H1 (cell line): ENCODE data around the gene HMGXB3. TPM values are rescaled to one million over a fixed set of nuclear protein-coding genes. Genes with fewer than 3 reads are reported as not detected.
A peak's percentile ranks its signal among the peaks of the same experiment; 100 is the strongest.

Experiments used
- CTCF ChIA-PET: fragments of 300-600 bp; sonication (Branson Sonifier 250); formaldehyde crosslinking; loops from one replicate; lab custom pipeline; 2021; ENCODE audit not compliant: partially characterized antibody; lab: Charles Lee
- POLR2A ChIA-PET: fragments of 300-600 bp; sonication (Branson Sonifier 250); formaldehyde crosslinking; loops from one replicate; lab custom pipeline; 2021; ENCODE audit warnings: inconsistent platforms; ENCODE audit not compliant: partially characterized antibody; lab: Charles Lee
- DNase-seq, 2 experiments: peaks; one replicate each; pipeline versions ENCODE4 v3.0.0 to v3.0.0-alpha.2; 2010 to 2022; ENCODE audit warnings: low spot score in 2 of 2, low read depth in 1 of 2, mixed read lengths in 1 of 2
- FAIRE-seq: peaks from 2 replicates; lab custom pipeline; 2011; peaks lifted over from hg19 to GRCh38; lab: Jason Lieb, UNC
- H2AFZ ChIP-seq: 2 replicates; pipeline ENCODE4 v1.8.1; 2012; ENCODE audit warnings: low read length, inconsistent platforms
- H2AK5ac ChIP-seq: 2 replicates; pipeline ENCODE4 v1.6.1; 2013; ENCODE audit warnings: low read depth, low read length
- H2BK120ac ChIP-seq: replicated peaks from 2 replicates; pipeline ENCODE3; 2013; ENCODE audit warnings: low read depth, low read length, inconsistent platforms
- H2BK12ac ChIP-seq: 2 replicates; pipeline ENCODE4 v1.6.1; 2013; ENCODE audit warnings: low read depth, low read length
- H2BK15ac ChIP-seq: 2 replicates; pipeline ENCODE4 v1.6.1; 2013; ENCODE audit warnings: low read length
- H2BK20ac ChIP-seq: 2 replicates; pipeline ENCODE4 v1.6.1; 2013; ENCODE audit warnings: low read length
- H2BK5ac ChIP-seq: 2 replicates; pipeline ENCODE4 v1.6.1; 2013; ENCODE audit warnings: low read depth, low read length
- H3K14ac ChIP-seq: 2 replicates; pipeline ENCODE4 v1.6.1; 2013; ENCODE audit warnings: inconsistent platforms; ENCODE audit not compliant: insufficient read length
- H3K18ac ChIP-seq: 2 replicates; pipeline ENCODE4 v1.6.1; 2013; ENCODE audit warnings: low read length; ENCODE audit errors: extremely low read depth
- H3K23ac ChIP-seq: 2 replicates; pipeline ENCODE4 v1.6.1; 2013; ENCODE audit warnings: inconsistent platforms; ENCODE audit not compliant: insufficient read length
- H3K23me2 ChIP-seq: 2 replicates; pipeline ENCODE4 v1.6.1; 2013; ENCODE audit warnings: low read depth, low read length
- H3K27ac ChIP-seq: 2 replicates; pipeline ENCODE4 v1.6.1; 2011; ENCODE audit warnings: low read depth, low read length, inconsistent platforms
- H3K27me3 ChIP-seq, 4 experiments: replicated peaks in 1 of 4; 1 replicate in 1 of 4; 2 replicates in 3 of 4; pipeline versions ENCODE4 v1.6.1 to v1.8.1; 2011 to 2013; ENCODE audit warnings: low read length in 3 of 4, mild to moderate bottlenecking in 3 of 4, inconsistent platforms in 2 of 4, mixed read lengths in 2 of 4, moderate library complexity in 1 of 4; ENCODE audit not compliant: control insufficient read depth in 3 of 4, insufficient read depth in 3 of 4; ENCODE audit errors: extremely low read depth in 1 of 4
- H3K36me3 ChIP-seq, 4 experiments: 2 replicates each; pipeline versions ENCODE4 v1.6.1 to v1.8.1; 2011 to 2013; ENCODE audit warnings: mild to moderate bottlenecking in 4 of 4, low read length in 3 of 4, moderate library complexity in 2 of 4, control low read depth in 1 of 4, inconsistent platforms in 1 of 4; ENCODE audit not compliant: insufficient read depth in 4 of 4, control insufficient read depth in 2 of 4
- H3K4ac ChIP-seq: replicated peaks from 2 replicates; pipeline ENCODE3; 2013; ENCODE audit warnings: low read length, low read depth, mixed read lengths, inconsistent platforms; ENCODE audit not compliant: insufficient read length
- H3K4me1 ChIP-seq, 4 experiments: replicated peaks in 1 of 4; 1 replicate in 1 of 4; 2 replicates in 3 of 4; pipeline versions ENCODE4 v1.6.1 to v1.8.1; 2011 to 2013; ENCODE audit warnings: low read length in 3 of 4, inconsistent platforms in 2 of 4, mixed read lengths in 1 of 4; ENCODE audit not compliant: insufficient read depth in 4 of 4, control insufficient read depth in 3 of 4
- H3K4me2 ChIP-seq, 2 experiments: 2 replicates each; pipeline versions ENCODE4 v1.6.1 to v1.8.1; 2011 to 2013; ENCODE audit warnings: low read depth in 2 of 2, low read length in 2 of 2, control low read depth in 1 of 2, inconsistent platforms in 1 of 2, mild to moderate bottlenecking in 1 of 2; ENCODE audit not compliant: insufficient read depth in 1 of 2
- H3K4me3 ChIP-seq, 4 experiments: fragments of 200-600, 300-600 bp in 1 of 4; sonication (generic), shearing (Covaris generic), sonication (Bioruptor Twin) in 1 of 4; 2 replicates each; pipeline versions ENCODE4 v1.5.1 to v1.8.1; 2011 to 2016; ENCODE audit warnings: low read length in 4 of 4, low read depth in 3 of 4, control low read depth in 2 of 4, inconsistent platforms in 2 of 4, mild to moderate bottlenecking in 2 of 4, mixed read lengths in 1 of 4, moderate library complexity in 1 of 4; ENCODE audit not compliant: insufficient read depth in 2 of 4; ENCODE audit errors: extremely low read depth in 1 of 4
- H3K56ac ChIP-seq: replicated peaks from 2 replicates; pipeline ENCODE3; 2013; ENCODE audit warnings: low read depth, mild to moderate bottlenecking, mixed read lengths, low read length, inconsistent platforms; ENCODE audit not compliant: insufficient read length
- H3K79me1 ChIP-seq: 2 replicates; pipeline ENCODE4 v1.6.1; 2013; ENCODE audit warnings: low read depth, low read length, control low read depth
- H3K79me2 ChIP-seq, 2 experiments: 2 replicates each; pipeline versions ENCODE4 v1.6.1 to v1.8.1; 2012 to 2013; ENCODE audit warnings: low read length in 2 of 2, mild to moderate bottlenecking in 2 of 2, inconsistent platforms in 1 of 2; ENCODE audit not compliant: insufficient read depth in 2 of 2, control insufficient read depth in 1 of 2
- H3K9ac ChIP-seq, 4 experiments: replicated peaks in 1 of 4; 1 replicate in 1 of 4; 2 replicates in 3 of 4; pipeline versions ENCODE4 v1.6.1 to v1.8.1; 2011 to 2013; ENCODE audit warnings: low read depth in 3 of 4, low read length in 3 of 4, control low read depth in 2 of 4, mild to moderate bottlenecking in 2 of 4, moderate library complexity in 2 of 4, inconsistent platforms in 1 of 4; ENCODE audit errors: extremely low read depth in 1 of 4
- H3K9me3 ChIP-seq, 2 experiments: 2 replicates each; pipeline versions ENCODE4 v1.6.1 to v1.8.1; 2012 to 2013; ENCODE audit warnings: mild to moderate bottlenecking in 2 of 2, moderate library complexity in 2 of 2, control low read depth in 1 of 2, inconsistent platforms in 1 of 2, low read depth in 1 of 2, low read length in 1 of 2, mixed read lengths in 1 of 2; ENCODE audit not compliant: insufficient read depth in 2 of 2
- H4K20me1 ChIP-seq, 2 experiments: replicated peaks in 1 of 2; 2 replicates each; pipeline versions ENCODE3 to v1.8.1; 2011 to 2013; ENCODE audit warnings: inconsistent platforms in 2 of 2, low read length in 2 of 2, mild to moderate bottlenecking in 1 of 2; ENCODE audit not compliant: insufficient read depth in 2 of 2, control insufficient read depth in 1 of 2
- H4K5ac ChIP-seq: 2 replicates; pipeline ENCODE4 v1.6.1; 2013; ENCODE audit warnings: low read length, low read depth, mixed read lengths, inconsistent platforms; ENCODE audit not compliant: insufficient read length
- H4K8ac ChIP-seq: 2 replicates; pipeline ENCODE4 v1.8.0; 2013; ENCODE audit warnings: mild to moderate bottlenecking, moderate library complexity, low read length, inconsistent platforms; ENCODE audit not compliant: insufficient read depth; ENCODE audit errors: extremely low read depth
- H4K91ac ChIP-seq: replicated peaks from 2 replicates; pipeline ENCODE3; 2013; ENCODE audit warnings: low read length, mixed read lengths, inconsistent platforms; ENCODE audit not compliant: insufficient read length
- POLR2AphosphoS5 ChIP-seq: IDR thresholded peaks from 2 replicates; pipeline ENCODE4 v1.6.1; 2011; ENCODE audit warnings: low read depth, low read length
- POU5F1 ChIP-seq: IDR thresholded peaks from 2 replicates; pipeline ENCODE4 v1.6.1; 2011; ENCODE audit warnings: low read depth, mild to moderate bottlenecking, low read length, moderate library complexity
- WGBS, 2 experiments: shearing (Covaris generic) in 1 of 2; methylation state at CpG; one replicate each; pipeline versions ENCODE4 v1.1.6 to v1.1.7; 2013 to 2015; ENCODE audit warnings: low lambda C conversion rate in 2 of 2, mixed read lengths in 2 of 2, inconsistent platforms in 1 of 2, low coverage in 1 of 2, missing lambda C conversion rate in 1 of 2; ENCODE audit not compliant: insufficient replicate concordance in 2 of 2, insufficient coverage in 1 of 2, insufficient read length in 1 of 2; ENCODE audit errors: extremely low coverage in 1 of 2, missing lambda C conversion rate in 1 of 2; 5-methylcytosine and 5-hydroxymethylcytosine counted together
- polyA plus RNA-seq, 7 experiments: library from polyadenylated mRNA; depleted of rRNA in 3 of 7; stranded (reverse) in 5 of 7; unstranded in 2 of 7; fragments of >200 nt in 5 of 7; fragments of 200-250 nt in 2 of 7; gene quantifications; 1 replicate in 5 of 7; 2 replicates in 1 of 7; 4 replicates in 1 of 7; pipeline versions ENCODE4 v1.2.1 to v1.2.3, GENCODE V29; 2011 to 2013; ENCODE audit warnings: missing spikeins in 2 of 7, mixed read lengths in 2 of 7
- total RNA-seq: library from RNA; stranded (reverse); fragmentation: NEBNext Ultra II Directional; extraction: Animal tissue kit (Norgen Biotek cat#: 25700); gene quantifications from 2 replicates; pipeline ENCODE4 v1.2.1, GENCODE V29; 2021

Gene HMGXB3
- total and polyA plus RNA-seq, 2 of the 8 experiments (the other 6 are each of a cell fraction or from before 2014, with no cell fraction given) = 26.8 to 28.0 TPM

DNA sequence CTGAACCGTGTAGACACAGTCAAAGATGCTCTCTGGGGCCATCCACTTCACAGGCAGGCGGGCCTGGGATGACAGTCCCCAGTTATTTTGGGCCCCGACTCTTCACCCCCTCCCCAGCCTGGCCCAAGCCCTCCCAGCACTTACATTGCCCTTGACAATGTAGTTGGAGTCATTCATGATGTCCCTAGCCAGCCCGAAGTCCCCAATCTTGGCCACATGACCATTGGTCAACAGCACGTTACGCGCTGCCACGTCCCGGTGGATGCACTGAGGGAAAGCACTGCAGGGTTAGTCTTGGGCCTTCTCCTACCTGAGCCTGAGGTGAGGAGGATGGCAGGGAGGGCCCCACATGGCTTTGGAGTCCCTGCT, 55.5 kb downstream of the HMGXB3 start:
- CTCF ChIA-PET = interaction anchor here (1.1 to 1.8 kb wide), 3 partner anchors 11 to 106 kb away, joined by 3 to 5 read pairs (median 4); no protein-coding TSS in a partner anchor

More for the DNA sequence above, 55.5 kb downstream of the HMGXB3 start:
- Histone ChIP-seq H4K5ac (no peak overlapping the region), H3K79me2 (no peaks in the 10 kb centered on the region), H3K36me3 (peaks cover 12 to 26% (median 20%) of the 10 kb centered on the region in 4 experiments; a peak in 7 of 8 replicates), H2AK5ac (no peak overlapping the region), H3K27ac (no peak overlapping the region), H2AFZ (no peak overlapping the region), H4K91ac (no peak overlapping the region), H2BK15ac (no peak overlapping the region), H3K56ac (no peak overlapping the region), H3K9me3 (no peaks in the 10 kb centered on the region), H2BK12ac (no peak overlapping the region), H3K4me1 (peaks cover 0 to 6% (median 2%) of the 10 kb centered on the region in 4 experiments; a peak in 4 of 7 replicates), H3K4me2 (no peak overlapping the region), H3K23me2 (no peaks in the 10 kb centered on the region), H3K9ac (no peak overlapping the region), H3K4me3 (no peak overlapping the region), H3K14ac (no peak overlapping the region), H2BK5ac (no peak overlapping the region), H3K18ac (no peak overlapping the region)
- WGBS, 2 experiments = 96% methylated on average over 9 of the region's 9 CpGs; no CpG with 5 or more reads in 1 of the 2 experiments
- POLR2A ChIA-PET = interaction anchor here (1.4 kb wide), 1 partner anchor 8 kb away, joined by 3 read pairs; no protein-coding TSS in a partner anchor
- no peak for TF ChIP-seq POU5F1
- 0 out of 2 replicates have a peak, but pooled peaks have one; percentile 8 for TF ChIP-seq POLR2AphosphoS5
- TF ChIP-seq, all 59 proteins: peak for 1
- Histone ChIP-seq H2BK120ac (no peak overlapping the region), H2BK20ac (no peak overlapping the region), H3K4ac (no peak overlapping the region), H3K79me1 (no peaks in the 10 kb centered on the region), H3K27me3 (peaks cover 0 to 2% (median 0%) of the 10 kb centered on the region in 4 experiments; a peak in 2 of 7 replicates), H4K8ac (no peak overlapping the region), H4K20me1 (peaks cover 0 to 9% of the 10 kb centered on the region in 2 experiments), H3K23ac (no peak overlapping the region)
- FAIRE-seq = no peak
- no peak for DNase-seq
